Purkinje cell (primary cell): ENCODE data around the gene SLC10A2. TPM values are rescaled to one million over a fixed set of nuclear protein-coding genes. Genes with fewer than 3 reads are reported as not detected.

Experiments used
- polyA plus RNA-seq: library from polyadenylated mRNA; unstranded; fragments of >200 nt; fragmentation: Nextera tagmentation; gene quantifications from 2 replicates; pipeline ENCODE4 v1.2.1, GENCODE V29; 2014

Gene SLC10A2, protein sequence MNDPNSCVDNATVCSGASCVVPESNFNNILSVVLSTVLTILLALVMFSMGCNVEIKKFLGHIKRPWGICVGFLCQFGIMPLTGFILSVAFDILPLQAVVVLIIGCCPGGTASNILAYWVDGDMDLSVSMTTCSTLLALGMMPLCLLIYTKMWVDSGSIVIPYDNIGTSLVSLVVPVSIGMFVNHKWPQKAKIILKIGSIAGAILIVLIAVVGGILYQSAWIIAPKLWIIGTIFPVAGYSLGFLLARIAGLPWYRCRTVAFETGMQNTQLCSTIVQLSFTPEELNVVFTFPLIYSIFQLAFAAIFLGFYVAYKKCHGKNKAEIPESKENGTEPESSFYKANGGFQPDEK
- not detected in 2 replicates for polyA plus RNA-seq

DNA sequence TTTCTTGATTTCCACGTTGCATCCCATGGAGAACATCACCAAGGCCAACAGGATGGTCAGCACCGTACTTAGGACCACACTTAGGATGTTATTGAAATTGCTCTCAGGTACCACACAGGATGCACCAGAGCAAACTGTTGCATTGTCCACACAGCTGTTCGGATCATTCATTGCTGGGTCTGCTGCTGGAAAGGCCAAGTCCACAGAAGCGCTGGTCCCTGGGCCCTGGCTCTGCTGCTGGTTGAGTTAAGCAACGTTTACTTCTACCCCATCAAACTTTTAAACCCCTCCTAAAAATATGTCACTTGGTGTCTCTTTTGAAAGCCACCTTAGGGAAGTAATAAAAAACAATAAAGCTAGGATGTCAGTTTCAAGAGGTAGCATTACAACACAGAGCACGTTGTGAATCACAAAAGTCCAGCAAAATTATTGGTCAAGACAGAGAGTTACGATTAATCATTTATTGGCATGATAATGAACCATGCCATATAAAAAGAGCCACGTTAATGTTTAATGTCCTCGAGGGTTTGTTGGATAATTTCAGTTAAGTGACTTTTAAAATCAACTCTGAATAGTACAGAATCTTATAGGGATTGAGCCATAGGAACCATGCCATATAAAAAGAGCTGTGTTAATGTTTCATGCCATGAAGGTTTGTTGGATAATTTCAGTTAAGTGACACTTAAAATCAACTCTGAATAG lies at the start of gene SLC10A2:
SLC10A2 (minus strand) TSS at position 339 of the 702 bp plus-strand sequence; CDS start at position 171, 168 bp downstream.

Other genes with a start within 250 kb of the SLC10A2 start
- gene ERCC5, start 220.4 kb downstream of the SLC10A2 start, polyA plus RNA-seq, result 42.5 and 64.6 TPM in 2 replicates